ENCODE data around the gene FAM217A. TPM values are rescaled to one million over a fixed set of nuclear protein-coding genes. Genes with fewer than 3 reads are reported as not detected.
A peak's percentile ranks its signal among the peaks of the same experiment; 100 is the strongest.

Gene FAM217A
- total RNA-seq, 4 donors from 2014 or later, result not detected

GRCh38 chr6:4055420-4056041, 23.4 kb downstream of the FAM217A start:
- Histone ChIP-seq H3K27ac (peak overlapping the region in 2 of 4 donors; percentile 27 to 33), H3K27me3 (no peaks in the 10 kb centered on the region), H3K36me3 (peaks cover 11 to 100% (median 46%) of the 10 kb centered on the region in 3 donors), H3K4me1 (peaks cover 0 to 15% (median 5%) of the 10 kb centered on the region in 3 donors), H3K4me3 (no peak overlapping the region), H3K9me3 (no peaks in the 10 kb centered on the region)
- 13 to 45% methylated on average over 2 of the region's 2 CpGs for WGBS, 2 donors
- DNase-seq, result no peak
- intact Hi-C loops (cut with DNase I), result no loop called here
- peak in 3 of 6 experiments; percentile 22 to 51 (median 42) for TF ChIP-seq CTCF (IDR thresholded peaks at IDR 0.05)
- TF ChIP-seq POLR2A (IDR thresholded peaks at IDR 0.05), result no peak

- H3K27ac ChIP-seq, result no peak overlapping the region
- no peaks in the 10 kb centered on the region for H3K4me1 ChIP-seq
- H3K36me3 ChIP-seq, result peaks cover 4 to 100% (median 33%) of the 10 kb centered on the region in 3 donors
- 88 to 89% methylated on average over 6 of the region's 6 CpGs for WGBS, 2 donors
- no peak for DNase-seq
- TF ChIP-seq CTCF (IDR thresholded peaks at IDR 0.05) (no peak), POLR2A (IDR thresholded peaks at IDR 0.05) (no peak)
- H3K9me3 ChIP-seq, result no peaks in the 10 kb centered on the region
- H3K4me3 ChIP-seq, result no peak overlapping the region
- intact Hi-C loops (cut with DNase I), result no loop called here
- H3K27me3 ChIP-seq, result no peaks in the 10 kb centered on the region
Measured at GRCh38 chr6:4049246-4049645, 29.7 kb downstream of the FAM217A start.

- H3K4me3 ChIP-seq, result no peak overlapping the region
- intact Hi-C loops (cut with DNase I), result no loop called here
- no peaks in the 10 kb centered on the region for H3K27me3 ChIP-seq
- TF ChIP-seq POLR2A (IDR thresholded peaks at IDR 0.05) (no peak), CTCF (IDR thresholded peaks at IDR 0.05) (no peak)
- no peaks in the 10 kb centered on the region for H3K4me1 ChIP-seq
- H3K9me3 ChIP-seq, result no peaks in the 10 kb centered on the region
- DNase-seq, result no peak
- H3K27ac ChIP-seq, result no peak overlapping the region
- peaks cover 5 to 99% (median 49%) of the 10 kb centered on the region in 3 donors for H3K36me3 ChIP-seq
Measured at GRCh38 chr6:4041480-4041879, 37.5 kb downstream of the FAM217A start.

GRCh38 chr6:4039348-4039747, 39.6 kb downstream of the FAM217A start:
- Histone ChIP-seq H3K9me3 (no peaks in the 10 kb centered on the region), H3K4me1 (peaks cover 0 to 5% (median 0%) of the 10 kb centered on the region in 3 donors), H3K4me3 (no peak overlapping the region), H3K27ac (no peak overlapping the region), H3K36me3 (peaks cover 5 to 95% (median 42%) of the 10 kb centered on the region in 3 donors), H3K27me3 (no peaks in the 10 kb centered on the region)
- 43 to 54% methylated on average over 1 of the region's 1 CpG for WGBS, 2 donors
- intact Hi-C loops (cut with DNase I), result no loop called here
- no peak for DNase-seq
- no peak for TF ChIP-seq POLR2A (IDR thresholded peaks at IDR 0.05)

- peaks cover 2 to 95% (median 26%) of the 10 kb centered on the region in 3 donors for H3K36me3 ChIP-seq
- peaks cover 0 to 27% (median 0%) of the 10 kb centered on the region in 3 donors for H3K4me1 ChIP-seq
- DNase-seq, result no peak
- 93 to 97% methylated on average over 3 of the region's 5 CpGs for WGBS, 2 donors
- intact Hi-C loops (cut with DNase I), result no loop called here
- no peaks in the 10 kb centered on the region for H3K27me3 ChIP-seq
- H3K9me3 ChIP-seq, result no peaks in the 10 kb centered on the region
- H3K27ac ChIP-seq, result no peak overlapping the region
- TF ChIP-seq POLR2A (IDR thresholded peaks at IDR 0.05) (no peak), CTCF (IDR thresholded peaks at IDR 0.05) (no peak)
- no peak overlapping the region for H3K4me3 ChIP-seq
Measured at GRCh38 chr6:4036581-4036980, 42.4 kb downstream of the FAM217A start.
